Anterior cingulate cortex (tissue), 58 donors: Measurements from ENCODE around the gene ATOSA.
A peak's percentile ranks its signal among the peaks of the same experiment; 100 is the strongest.

Experiments used
- DNase-seq, 58 donors: peaks; one replicate each; lab custom pipeline; 2025; lab: John Stamatoyannopoulos, UW

Gene ATOSA

GRCh38 chr15:52682781-52683180 is 3.6 kb upstream of the ATOSA start:
- no peak for DNase-seq

- no peak for DNase-seq
Measured at GRCh38 chr15:52682200-52682599, 3.0 kb upstream of the ATOSA start.

GRCh38 chr15:52681441-52681840 is 2.3 kb upstream of the ATOSA start:
- DNase-seq = no peak

- DNase-seq = no peak
Measured at GRCh38 chr15:52680761-52681160, 1.6 kb upstream of the ATOSA start.

- no peak for DNase-seq
Measured at GRCh38 chr15:52680041-52680391, 828 bp upstream of the ATOSA start.

- peak in 52 of 58 donors; percentile 7 to 79 (median 63) for DNase-seq
Measured at GRCh38 chr15:52678468-52679231, 538 bp downstream of the ATOSA start.

- DNase-seq = peak in 52 of 58 donors; percentile 3 to 70 (median 38)
Measured at GRCh38 chr15:52677593-52678467, 1.4 kb downstream of the ATOSA start.

GRCh38 chr15:52674831-52675230 is 4.4 kb downstream of the ATOSA start:
- DNase-seq = no peak

- no peak for DNase-seq
Measured at GRCh38 chr15:52673734-52674133, 5.5 kb downstream of the ATOSA start.

- DNase-seq = no peak
Measured at GRCh38 chr15:52673312-52673711, 5.9 kb downstream of the ATOSA start.

- no peak for DNase-seq
Measured at GRCh38 chr15:52672661-52673060, 6.5 kb downstream of the ATOSA start.

- no peak for DNase-seq
Measured at GRCh38 chr15:52670087-52670486, 9.1 kb downstream of the ATOSA start.

- no peak for DNase-seq
Measured at GRCh38 chr15:52668133-52668532, 11.1 kb downstream of the ATOSA start.

GRCh38 chr15:52667597-52667996 is 11.6 kb downstream of the ATOSA start:
- DNase-seq = no peak

- DNase-seq = no peak
Measured at GRCh38 chr15:52663536-52664294, 15.5 kb downstream of the ATOSA start.

GRCh38 chr15:52661909-52662308 is 17.3 kb downstream of the ATOSA start:
- DNase-seq = no peak

GRCh38 chr15:52660192-52660591 is 19.0 kb downstream of the ATOSA start:
- no peak for DNase-seq

- DNase-seq = no peak
Measured at GRCh38 chr15:52658955-52659354, 20.2 kb downstream of the ATOSA start.

GRCh38 chr15:52657338-52657737 is 21.9 kb downstream of the ATOSA start:
- no peak for DNase-seq

- DNase-seq = peak in 1 of 58 donors; percentile 13
Measured at GRCh38 chr15:52656412-52656811, 22.8 kb downstream of the ATOSA start.

GRCh38 chr15:52653431-52653964 is 25.7 kb downstream of the ATOSA start:
- no peak for DNase-seq
